Left forelimb (tissue), 1 donor: ENCODE measurements around the gene RTP2.

Experiments used
- DNase-seq: peaks from one replicate; pipeline ENCODE4 v3.0.0-alpha.2; 2018; ENCODE audit warnings: low spot score

The RTP2 gene

GRCh38 chr3:187738331-187739093, 36.2 kb upstream of the RTP2 start:
- DNase-seq: peak; percentile 89

GRCh38 chr3:187738071-187738330, 35.6 kb upstream of the RTP2 start:
- no peak for DNase-seq

- DNase-seq: peak; percentile 83
Observed at GRCh38 chr3:187737368-187738070, 35.2 kb upstream of the RTP2 start.

GRCh38 chr3:187737006-187737367, 34.6 kb upstream of the RTP2 start:
- DNase-seq: no peak

GRCh38 chr3:187736418-187736871, 34.1 kb upstream of the RTP2 start:
- DNase-seq: no peak

GRCh38 chr3:187735837-187736236, 33.5 kb upstream of the RTP2 start:
- no peak for DNase-seq

GRCh38 chr3:187735383-187735782, 33.0 kb upstream of the RTP2 start:
- no peak for DNase-seq

- no peak for DNase-seq
Observed at GRCh38 chr3:187734841-187735240, 32.5 kb upstream of the RTP2 start.

- DNase-seq: no peak
Observed at GRCh38 chr3:187733371-187733770, 31.0 kb upstream of the RTP2 start.

GRCh38 chr3:187729598-187729997, 27.2 kb upstream of the RTP2 start:
- DNase-seq: no peak

- DNase-seq: no peak
Observed at GRCh38 chr3:187728940-187729583, 26.7 kb upstream of the RTP2 start.

GRCh38 chr3:187728248-187728647, 25.9 kb upstream of the RTP2 start:
- no peak for DNase-seq

- no peak for DNase-seq
Observed at GRCh38 chr3:187726564-187726963, 24.2 kb upstream of the RTP2 start.

- no peak for DNase-seq
Observed at GRCh38 chr3:187725653-187726370, 23.5 kb upstream of the RTP2 start.

- DNase-seq: no peak
Observed at GRCh38 chr3:187725224-187725623, 22.9 kb upstream of the RTP2 start.

GRCh38 chr3:187722206-187722612, 19.9 kb upstream of the RTP2 start:
- DNase-seq: no peak

- no peak for DNase-seq
Observed at GRCh38 chr3:187721055-187721454, 18.7 kb upstream of the RTP2 start.

GRCh38 chr3:187720337-187720670, 17.9 kb upstream of the RTP2 start:
- no peak for DNase-seq

GRCh38 chr3:187719628-187720336, 17.4 kb upstream of the RTP2 start:
- DNase-seq: no peak

- no peak for DNase-seq
Observed at GRCh38 chr3:187718802-187719201, 16.4 kb upstream of the RTP2 start.

- no peak for DNase-seq
Observed at GRCh38 chr3:187717572-187717971, 15.2 kb upstream of the RTP2 start.

GRCh38 chr3:187714404-187714979, 12.1 kb upstream of the RTP2 start:
- no peak for DNase-seq
